GM12891 (cell line): ENCODE measurements around the gene ENOX1.

Experiments
- POLR2A ChIP-seq: IDR thresholded peaks from 2 replicates; pipeline ENCODE4 v1.6.1; 2011; ENCODE audit warnings: low read depth, low read length, control low read depth
- POU2F2 ChIP-seq: IDR thresholded peaks from 2 replicates; pipeline ENCODE4 v1.6.1; 2011; ENCODE audit warnings: low read depth, mild to moderate bottlenecking, control low read depth, low read length, moderate library complexity

GRCh38 chr13:43725460-43725859 is 61.3 kb downstream of the ENOX1 start:
- TF ChIP-seq POU2F2 (no peak), POLR2A (no peak)
